GM19239 (cell line): ENCODE results near the gene JRKL.
"Not testable (repeated sequence)": the region's sequence is repeated elsewhere in the genome, so short reads cannot be mapped to it uniquely, and the experiment has no call there.

Experiments used
- DNase-seq: peaks from one replicate; pipeline ENCODE4 v3.0.0; 2011; ENCODE audit warnings: low spot score; ENCODE audit not compliant: insufficient read length
- FAIRE-seq: peaks from 2 replicates; lab custom pipeline; 2011; peaks lifted over from hg19 to GRCh38; lab: Jason Lieb, UNC

The JRKL gene

GRCh38 chr11:96391698-96392307 is 2.0 kb downstream of the JRKL start:
- FAIRE-seq (no peak), DNase-seq (no peak)

- DNase-seq: no peak
- peak; percentile 87 for FAIRE-seq
These were observed 4.0 kb downstream of the JRKL start for GRCh38 chr11:96393753-96394348.

GRCh38 chr11:96394773-96395172 is 5.0 kb downstream of the JRKL start:
- no peak for FAIRE-seq

GRCh38 chr11:96396637-96397036 is 6.8 kb downstream of the JRKL start:
- DNase-seq (no peak), FAIRE-seq (no peak)

More at GRCh38 chr11:96394773-96395172, 5.0 kb downstream of the JRKL start:
- no peak for DNase-seq

GRCh38 chr11:96397863-96398262 is 8.1 kb downstream of the JRKL start:
- no peak for FAIRE-seq
- DNase-seq: no peak

- no peak for DNase-seq
- FAIRE-seq: no peak
These were observed 10.9 kb downstream of the JRKL start for GRCh38 chr11:96400697-96401096.

GRCh38 chr11:96411412-96411811 is 21.6 kb downstream of the JRKL start:
- not testable (repeated sequence) for DNase-seq, FAIRE-seq

- no peak for FAIRE-seq
- no peak for DNase-seq
These were observed 23.1 kb downstream of the JRKL start for GRCh38 chr11:96412761-96413381.

GRCh38 chr11:96413408-96413807 is 23.6 kb downstream of the JRKL start:
- DNase-seq (no peak), FAIRE-seq (no peak)

- no peak for FAIRE-seq
- DNase-seq: no peak
These were observed 34.9 kb downstream of the JRKL start for GRCh38 chr11:96424693-96425092.

- DNase-seq: no peak
- FAIRE-seq: no peak
These were observed 40.9 kb downstream of the JRKL start for GRCh38 chr11:96430668-96431067.

GRCh38 chr11:96432654-96433053 is 42.8 kb downstream of the JRKL start:
- not testable (repeated sequence) for FAIRE-seq, DNase-seq
